ENCODE results near the gene ZNF554.
A peak's percentile ranks its signal among the peaks of the same experiment; 100 is the strongest.

ZNF554 gene

GRCh38 chr19:2819540-2820111, at the start of gene ZNF554:
Gene ZNF554, plus strand, starts transcription at chr19:2819868. Its CDS starts 204 bp downstream, at chr19:2820072.
- peak; percentile 83 for DNase-seq (ENCODE audit: low spot score)

- no peak for DNase-seq (ENCODE audit: low spot score)
Measured at GRCh38 chr19:2770055-2771013, 49.3 kb upstream of the ZNF554 start.

GRCh38 chr19:2771786-2772674, 47.6 kb upstream of the ZNF554 start:
- no peak for DNase-seq (ENCODE audit: low spot score)

DNA sequence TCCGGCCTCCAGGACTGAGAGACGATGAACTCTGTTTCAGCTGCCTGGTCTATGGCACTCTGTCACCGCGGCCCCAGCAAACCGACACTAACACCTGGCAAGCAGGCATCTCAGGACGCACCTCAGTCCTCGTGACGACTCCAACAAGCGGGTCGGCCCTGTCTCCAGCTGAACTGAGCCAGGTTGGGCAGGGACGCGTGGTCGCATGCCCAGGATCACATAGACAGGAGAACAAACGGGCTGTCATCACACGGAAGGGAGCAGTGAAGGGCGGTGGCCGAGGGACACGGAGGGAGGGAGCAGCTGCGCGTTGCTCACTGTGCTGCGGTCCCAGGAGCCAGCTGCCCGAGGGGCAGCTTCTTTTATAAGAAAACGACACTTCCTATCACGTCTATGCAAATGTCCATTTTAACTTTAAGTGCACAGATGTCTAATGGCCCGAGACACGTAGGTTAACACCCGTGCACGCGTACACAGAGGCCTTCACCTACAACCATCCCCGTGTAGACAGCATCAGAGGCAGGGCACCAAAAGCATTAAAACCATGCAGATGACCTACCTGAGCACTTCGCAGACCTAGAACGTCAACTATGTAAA, 45.5 kb upstream of the ZNF554 start:
- DNase-seq (ENCODE audit: low spot score): no peak

GRCh38 chr19:2774953-2775555, 44.6 kb upstream of the ZNF554 start:
- no peak for DNase-seq (ENCODE audit: low spot score)

- no peak for DNase-seq (ENCODE audit: low spot score)
Measured at GRCh38 chr19:2775556-2776430, 43.9 kb upstream of the ZNF554 start.

- no peak for DNase-seq (ENCODE audit: low spot score)
Measured at GRCh38 chr19:2777952-2778683, 41.5 kb upstream of the ZNF554 start.

- no peak for DNase-seq (ENCODE audit: low spot score)
Measured at GRCh38 chr19:2779121-2779740, 40.4 kb upstream of the ZNF554 start.

GRCh38 chr19:2780284-2780683, 39.4 kb upstream of the ZNF554 start:
- no peak for DNase-seq (ENCODE audit: low spot score)

GRCh38 chr19:2782329-2782935, 37.2 kb upstream of the ZNF554 start:
- DNase-seq (ENCODE audit: low spot score): no peak

GRCh38 chr19:2782936-2783780, 36.5 kb upstream of the ZNF554 start, which contains the start of gene SGTA:
Gene SGTA, minus strand, starts transcription at chr19:2783273. Its CDS starts 14,205 bp downstream, at chr19:2769068.
- DNase-seq (ENCODE audit: low spot score): peak; percentile 96

DNA sequence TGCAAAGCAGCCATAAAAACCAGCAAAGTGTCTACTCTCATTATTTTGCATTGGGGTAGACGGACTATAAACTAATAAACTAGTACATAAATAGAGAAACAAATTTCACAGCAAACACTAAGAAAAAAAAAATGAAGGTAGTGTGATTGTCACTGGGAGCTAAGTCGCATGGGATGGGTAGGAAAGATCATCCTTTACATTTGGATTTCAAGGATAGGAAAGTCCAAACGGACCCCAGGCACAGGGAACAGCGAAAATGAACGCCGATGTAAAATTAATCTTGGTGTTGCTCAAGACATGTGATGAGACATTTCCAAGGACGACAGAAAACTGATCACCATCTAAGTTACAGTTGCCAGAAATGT, 35.9 kb upstream of the ZNF554 start:
- no peak for DNase-seq (ENCODE audit: low spot score)

DNA sequence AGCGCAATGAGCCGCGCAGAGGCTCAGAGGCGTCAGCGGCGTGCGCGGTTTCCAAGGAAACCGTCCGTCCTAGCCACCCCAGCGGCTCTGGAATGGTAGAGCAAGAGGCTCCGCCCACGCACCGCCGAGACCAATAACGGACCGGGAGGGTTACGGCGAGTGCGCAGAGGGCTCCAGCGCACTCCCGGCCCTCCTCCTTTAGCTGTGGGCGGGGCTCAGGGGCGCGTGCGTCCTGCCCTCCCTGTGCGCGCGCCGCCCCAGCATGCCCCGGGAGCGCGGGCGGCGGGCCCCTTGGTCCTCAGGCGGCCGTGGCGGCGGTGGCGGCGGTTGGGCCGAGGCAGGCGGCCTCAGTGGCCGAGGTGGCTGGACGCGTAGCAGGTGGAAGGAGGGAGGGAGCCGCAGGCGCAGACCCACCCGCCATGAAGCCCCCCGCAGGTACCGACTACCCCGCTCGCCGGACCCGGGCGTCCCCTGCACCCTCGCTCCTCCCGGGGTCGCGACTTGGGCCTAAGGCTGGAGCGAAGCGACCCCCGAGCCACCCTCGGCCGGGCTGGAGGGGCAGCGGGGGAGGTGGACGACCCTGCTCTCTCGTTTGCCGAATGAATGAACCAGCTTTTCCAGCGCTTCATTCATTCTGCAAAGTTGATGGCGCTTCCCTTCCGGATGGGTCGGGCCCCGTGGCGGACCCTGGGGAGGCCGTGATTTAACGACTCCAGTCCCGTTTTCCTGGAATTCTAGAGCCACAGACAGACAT, 34.2 kb upstream of the ZNF554 start, which contains the start of gene THOP1:
Gene THOP1, plus strand, starts transcription at position 260 of the 754 bp plus-strand sequence. Its CDS starts 160 bp downstream, at position 420.
- peak; percentile 94 for DNase-seq (ENCODE audit: low spot score)

DNA sequence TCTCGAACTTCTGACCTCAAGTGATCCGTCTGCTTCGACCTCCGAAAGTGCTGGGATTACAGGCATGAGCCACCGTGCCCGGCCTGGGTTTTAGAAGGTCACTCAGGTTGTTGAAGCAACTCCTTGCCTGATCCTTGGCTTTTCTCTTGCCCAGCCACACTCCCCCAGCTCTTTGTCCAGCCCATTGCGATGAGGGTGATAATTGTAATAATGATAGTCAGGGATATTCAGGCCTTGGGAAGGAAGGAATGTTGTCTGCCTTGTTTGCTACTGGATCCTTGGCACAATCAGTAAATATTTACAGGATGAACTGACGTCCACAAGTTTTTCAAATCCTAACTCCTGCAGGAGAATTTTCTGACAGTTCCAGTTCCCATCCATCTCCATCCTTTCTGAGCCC, 32.6 kb upstream of the ZNF554 start:
- DNase-seq (ENCODE audit: low spot score): no peak

GRCh38 chr19:2788237-2788636, 31.4 kb upstream of the ZNF554 start:
- DNase-seq (ENCODE audit: low spot score): no peak

- no peak for DNase-seq (ENCODE audit: low spot score)
Measured at GRCh38 chr19:2790194-2790556, 29.5 kb upstream of the ZNF554 start.

All from SW480 (cell line).